ENCODE measurements around the gene ABHD6.
"Not testable (repeated sequence)": the region's sequence is repeated elsewhere in the genome, so short reads cannot be mapped to it uniquely, and the experiment has no call there.

Gene ABHD6

GRCh38 chr3:58230876-58231552 lies 6.6 kb upstream of the ABHD6 start:
- no peak overlapping the region for H3K27ac ChIP-seq (ENCODE audit: low read depth, low read length)
- H3K9ac ChIP-seq (ENCODE audit: low read length), result no peak overlapping the region

GRCh38 chr3:58231666-58232065 lies 5.9 kb upstream of the ABHD6 start:
- Histone ChIP-seq H3K4me3 (ENCODE audit: low read depth, low read length) (no peak overlapping the region), H3K27ac (ENCODE audit: low read depth, low read length) (no peak overlapping the region), H3K9ac (ENCODE audit: low read length) (no peak overlapping the region), H3K4me1 (ENCODE audit: control insufficient read depth, insufficient read depth, low read length) (peaks cover 5% of the 10 kb centered on the region; the same call in 1 of the 2 replicates), H3K9me3 (ENCODE audit: control insufficient read depth, insufficient read depth, low read depth, low read length) (no peaks in the 10 kb centered on the region), H3K36me3 (ENCODE audit: control insufficient read depth, insufficient read depth, low read length) (no peaks in the 10 kb centered on the region), H3K27me3 (ENCODE audit: control insufficient read depth, insufficient read depth, low read length) (peaks cover 20% of the 10 kb centered on the region)

More at GRCh38 chr3:58230876-58231552, 6.6 kb upstream of the ABHD6 start:
- Histone ChIP-seq H3K4me3 (ENCODE audit: low read depth, low read length) (no peak overlapping the region), H3K9me3 (ENCODE audit: control insufficient read depth, insufficient read depth, low read depth, low read length) (no peaks in the 10 kb centered on the region), H3K27me3 (ENCODE audit: control insufficient read depth, insufficient read depth, low read length) (peaks cover 13% of the 10 kb centered on the region), H3K4me1 (ENCODE audit: control insufficient read depth, insufficient read depth, low read length) (no peaks in the 10 kb centered on the region; the same call in 1 of the 2 replicates), H3K36me3 (ENCODE audit: control insufficient read depth, insufficient read depth, low read length) (no peaks in the 10 kb centered on the region)

GRCh38 chr3:58234516-58234931 lies 3.1 kb upstream of the ABHD6 start:
- H3K4me3 ChIP-seq (ENCODE audit: low read depth, low read length), result no peak overlapping the region
- H3K4me1 ChIP-seq (ENCODE audit: control insufficient read depth, insufficient read depth, low read length), result peaks cover 12% of the 10 kb centered on the region

GRCh38 chr3:58235970-58236369 lies 1.6 kb upstream of the ABHD6 start:
- Histone ChIP-seq H3K9me3 (ENCODE audit: control insufficient read depth, insufficient read depth, low read depth, low read length) (no peaks in the 10 kb centered on the region), H3K9ac (ENCODE audit: low read length) (no peak overlapping the region), H3K4me1 (ENCODE audit: control insufficient read depth, insufficient read depth, low read length) (peaks cover 12% of the 10 kb centered on the region), H3K4me3 (ENCODE audit: low read depth, low read length) (no peak overlapping the region), H3K36me3 (ENCODE audit: control insufficient read depth, insufficient read depth, low read length) (no peaks in the 10 kb centered on the region), H3K27ac (ENCODE audit: low read depth, low read length) (no peak overlapping the region), H3K27me3 (ENCODE audit: control insufficient read depth, insufficient read depth, low read length) (peaks cover 42% of the 10 kb centered on the region)

More at GRCh38 chr3:58234516-58234931, 3.1 kb upstream of the ABHD6 start:
- Histone ChIP-seq H3K9ac (ENCODE audit: low read length) (no peak overlapping the region), H3K9me3 (ENCODE audit: control insufficient read depth, insufficient read depth, low read depth, low read length) (no peaks in the 10 kb centered on the region), H3K27ac (ENCODE audit: low read depth, low read length) (no peak overlapping the region), H3K27me3 (ENCODE audit: control insufficient read depth, insufficient read depth, low read length) (peaks cover 42% of the 10 kb centered on the region), H3K36me3 (ENCODE audit: control insufficient read depth, insufficient read depth, low read length) (no peaks in the 10 kb centered on the region)

GRCh38 chr3:58236527-58237237 lies 910 bp upstream of the ABHD6 start:
- Histone ChIP-seq H3K36me3 (ENCODE audit: control insufficient read depth, insufficient read depth, low read length) (no peaks in the 10 kb centered on the region), H3K9ac (ENCODE audit: low read length) (peak overlapping the region; percentile 72), H3K27me3 (ENCODE audit: control insufficient read depth, insufficient read depth, low read length) (peaks cover 42% of the 10 kb centered on the region), H3K9me3 (ENCODE audit: control insufficient read depth, insufficient read depth, low read depth, low read length) (no peaks in the 10 kb centered on the region), H3K4me1 (ENCODE audit: control insufficient read depth, insufficient read depth, low read length) (peaks cover 12% of the 10 kb centered on the region), H3K27ac (ENCODE audit: low read depth, low read length) (no peak overlapping the region), H3K4me3 (ENCODE audit: low read depth, low read length) (peak overlapping the region; percentile 96)

GRCh38 chr3:58237941-58238681 lies 519 bp downstream of the ABHD6 start:
- Histone ChIP-seq H3K4me1 (ENCODE audit: control insufficient read depth, insufficient read depth, low read length) (peaks cover 12% of the 10 kb centered on the region), H3K27me3 (ENCODE audit: control insufficient read depth, insufficient read depth, low read length) (peaks cover 39% of the 10 kb centered on the region), H3K4me3 (ENCODE audit: low read depth, low read length) (peak overlapping the region; percentile 96), H3K36me3 (ENCODE audit: control insufficient read depth, insufficient read depth, low read length) (no peaks in the 10 kb centered on the region), H3K27ac (ENCODE audit: low read depth, low read length) (no peak overlapping the region; the same call in 1 of the 2 replicates), H3K9ac (ENCODE audit: low read length) (peak overlapping the region; percentile 65), H3K9me3 (ENCODE audit: control insufficient read depth, insufficient read depth, low read depth, low read length) (no peaks in the 10 kb centered on the region)

- peaks cover 39% of the 10 kb centered on the region for H3K27me3 ChIP-seq (ENCODE audit: control insufficient read depth, insufficient read depth, low read length)
- peaks cover 12% of the 10 kb centered on the region for H3K4me1 ChIP-seq (ENCODE audit: control insufficient read depth, insufficient read depth, low read length)
- no peak overlapping the region for H3K9ac ChIP-seq (ENCODE audit: low read length)
- H3K27ac ChIP-seq (ENCODE audit: low read depth, low read length), result no peak overlapping the region
- H3K9me3 ChIP-seq (ENCODE audit: control insufficient read depth, insufficient read depth, low read depth, low read length), result no peaks in the 10 kb centered on the region
- no peaks in the 10 kb centered on the region for H3K36me3 ChIP-seq (ENCODE audit: control insufficient read depth, insufficient read depth, low read length)
- peak overlapping the region; percentile 96 for H3K4me3 ChIP-seq (ENCODE audit: low read depth, low read length)
Observed at GRCh38 chr3:58238830-58239229, 1.2 kb downstream of the ABHD6 start.

- Histone ChIP-seq H3K4me1 (ENCODE audit: control insufficient read depth, insufficient read depth, low read length) (peaks cover 15% of the 10 kb centered on the region), H3K4me3 (ENCODE audit: low read depth, low read length) (no peak overlapping the region), H3K27ac (ENCODE audit: low read depth, low read length) (no peak overlapping the region), H3K27me3 (ENCODE audit: control insufficient read depth, insufficient read depth, low read length) (peaks cover 25% of the 10 kb centered on the region), H3K9me3 (ENCODE audit: control insufficient read depth, insufficient read depth, low read depth, low read length) (no peaks in the 10 kb centered on the region), H3K36me3 (ENCODE audit: control insufficient read depth, insufficient read depth, low read length) (no peaks in the 10 kb centered on the region), H3K9ac (ENCODE audit: low read length) (no peak overlapping the region)
Observed at GRCh38 chr3:58241306-58242044, 3.9 kb downstream of the ABHD6 start.

- Histone ChIP-seq H3K9ac (ENCODE audit: low read length) (no peak overlapping the region), H3K9me3 (ENCODE audit: control insufficient read depth, insufficient read depth, low read depth, low read length) (no peaks in the 10 kb centered on the region), H3K27me3 (ENCODE audit: control insufficient read depth, insufficient read depth, low read length) (peaks cover 17% of the 10 kb centered on the region), H3K4me3 (ENCODE audit: low read depth, low read length) (no peak overlapping the region), H3K27ac (ENCODE audit: low read depth, low read length) (no peak overlapping the region), H3K4me1 (ENCODE audit: control insufficient read depth, insufficient read depth, low read length) (peaks cover 8% of the 10 kb centered on the region), H3K36me3 (ENCODE audit: control insufficient read depth, insufficient read depth, low read length) (no peaks in the 10 kb centered on the region)
Observed at GRCh38 chr3:58242340-58242739, 4.7 kb downstream of the ABHD6 start.

GRCh38 chr3:58242860-58243259 lies 5.3 kb downstream of the ABHD6 start:
- H3K4me3 ChIP-seq (ENCODE audit: low read depth, low read length); H3K36me3 ChIP-seq (ENCODE audit: control insufficient read depth, insufficient read depth, low read length); H3K9ac ChIP-seq (ENCODE audit: low read length); H3K4me1 ChIP-seq (ENCODE audit: control insufficient read depth, insufficient read depth, low read length); H3K27ac ChIP-seq (ENCODE audit: low read depth, low read length); H3K9me3 ChIP-seq (ENCODE audit: control insufficient read depth, insufficient read depth, low read depth, low read length): not testable (repeated sequence)
- H3K27me3 ChIP-seq (ENCODE audit: control insufficient read depth, insufficient read depth, low read length), result peaks cover 16% of the 10 kb centered on the region
